Spleen (tissue), 13 donors: ENCODE measurements around the gene LINC00305. TPM values are rescaled to one million over a fixed set of nuclear protein-coding genes. Genes with fewer than 3 reads are reported as not detected.

Experiments
- DNase-seq: peaks from one replicate; pipeline ENCODE4 v3.0.0-alpha.2; 2020
- H3K27ac ChIP-seq, 8 donors: fragments of 200-600 bp; sonication (generic) in 7 of 8; 1 replicate in 4 of 8; 2 replicates in 4 of 8; pipeline versions ENCODE4 v1.5.0 to v1.8.0; 2016 to 2021; ENCODE audit warnings: inconsistent platforms in 4 of 8, mild to moderate bottlenecking in 4 of 8, moderate library complexity in 1 of 8
- H3K27me3 ChIP-seq, 7 donors: fragments of 200-600 bp; sonication (generic) in 6 of 7; replicated peaks in 1 of 7; 1 replicate in 4 of 7; 2 replicates in 3 of 7; pipeline versions ENCODE4 v1.5.0 to v1.8.0; 2016 to 2021; ENCODE audit warnings: inconsistent platforms in 3 of 7, mild to moderate bottlenecking in 1 of 7
- H3K36me3 ChIP-seq, 6 donors: fragments of 200-600 bp; sonication (generic) in 5 of 6; 1 replicate in 4 of 6; 2 replicates in 2 of 6; pipeline versions ENCODE4 v1.5.0 to v1.8.0; 2016 to 2021; ENCODE audit warnings: inconsistent platforms in 2 of 6
- H3K4me1 ChIP-seq, 6 donors: fragments of 200-600 bp; sonication (generic) in 5 of 6; 1 replicate in 3 of 6; 2 replicates in 3 of 6; pipeline versions ENCODE4 v1.5.0 to v1.8.0; 2016 to 2021; ENCODE audit warnings: inconsistent platforms in 3 of 6
- H3K4me3 ChIP-seq, 8 donors: fragments of 200-600 bp; sonication (generic) in 7 of 8; 1 replicate in 4 of 8; 2 replicates in 4 of 8; pipeline versions ENCODE4 v1.5.0 to v1.8.0; 2016 to 2021; ENCODE audit warnings: inconsistent platforms in 4 of 8, mild to moderate bottlenecking in 4 of 8, moderate library complexity in 2 of 8
- H3K9me3 ChIP-seq, 8 donors: fragments of 200-600 bp; sonication (generic) in 7 of 8; 1 replicate in 4 of 8; 2 replicates in 4 of 8; pipeline versions ENCODE4 v1.5.0 to v1.8.0; 2016 to 2021; ENCODE audit warnings: inconsistent platforms in 4 of 8
- CTCF ChIP-seq, 11 experiments: fragments of 200-600 bp in 7 of 11; fragments of 450-650 bp in 4 of 11; sonication (generic) in 4 of 11; IDR thresholded peaks in 8 of 11; conservative IDR thresholded peaks in 3 of 11; 1 replicate in 7 of 11; 2 replicates in 4 of 11; pipeline versions ENCODE4 v1.4.0 to v1.8.0; 2016 to 2021; ENCODE audit warnings: antibody characterized with exemption in 11 of 11, inconsistent platforms in 4 of 11, mild to moderate bottlenecking in 1 of 11
- POLR2A ChIP-seq, 3 donors: fragments of 450-650 bp; IDR thresholded peaks; one replicate each; pipeline ENCODE4 v1.5.1; 2017; ENCODE audit warnings: antibody characterized with exemption in 3 of 3, mild to moderate bottlenecking in 1 of 3
- POLR2AphosphoS5 ChIP-seq, 3 donors: sonication (generic); formaldehyde crosslinking; IDR thresholded peaks; one replicate each; pipeline ENCODE4 v1.5.1; 2017; ENCODE audit warnings: antibody characterized with exemption in 3 of 3
- WGBS, 5 donors: extraction: QIAGEN DNeasy Blood & Tissue Kit in 3 of 5; methylation state at CpG; one replicate each; pipeline versions ENCODE4 v1.1.5 to v1.1.7; 2013 to 2018; 5-methylcytosine and 5-hydroxymethylcytosine counted together
- intact Hi-C: fragments of 100-400 bp; cut with DNase I; formaldehyde crosslinking; loops from one replicate; pipeline ENCODE4 v1.15.0; 2023; ENCODE audit warnings: low total_unique reads
- long read RNA-seq, 2 donors: transcript quantifications; one replicate each; lab custom pipeline, GENCODE V29; 2026
- polyA plus RNA-seq, 3 donors: library from polyadenylated mRNA; stranded (reverse); fragments of 200-250 nt; gene quantifications; one replicate each; pipeline ENCODE4 v1.2.1, GENCODE V29; 2013
- total RNA-seq, 7 donors: library from RNA; depleted of rRNA in 3 of 7; stranded (reverse); fragments of >200 nt in 3 of 7; fragmentation: NEBNext Ultra II Directional in 4 of 7; extraction: Animal tissue kit (Norgen Biotek cat#: 25700) in 4 of 7; gene quantifications; one replicate each; pipeline versions ENCODE4 v1.1.0 to v1.2.1, GENCODE V29; 2016 to 2021
- donor health status: healthy with polysubstance abuse.
- donor health status: DM: no; HTN: no; CAD: no; lungs with moderate emphysema.
- donor health status: DM: no; HTN: no; CAD: no.
- donor health status: Bipolar disorder and iron deficiency.
- donor health status: healthy.
- donor health status: DM: no; HTN: no; CAD: no.
- donor health status: DM: yes; HTN: yes; CAD: no.

Gene LINC00305
- total RNA-seq: not detected
- polyA plus RNA-seq: not detected
- long read RNA-seq, donor 1: 0 reads
- long read RNA-seq, donor 2: 0 reads

- Histone ChIP-seq H3K4me1 (no peaks in the 10 kb centered on the region), H3K27ac (no peak within 1 kb of the TSS), H3K9me3 (no peaks in the 10 kb centered on the region), H3K27me3 (peaks cover 0 to 8% (median 0%) of the 10 kb centered on the region in 7 donors), H3K36me3 (no peaks in the 10 kb centered on the region), H3K4me3 (no peak within 1 kb of the TSS)
- WGBS, 5 donors: 65 to 88% (median 85%) methylated on average over 3 of the region's 3 CpGs
- intact Hi-C loops: no loop called here
- TF ChIP-seq CTCF (IDR thresholded peaks at IDR 0.05 in 8 of 11, conservative IDR thresholded peaks at IDR 0.05 in 3 of 11): no peak
- TF ChIP-seq POLR2AphosphoS5 (IDR thresholded peaks at IDR 0.05): no peak
- no peak for TF ChIP-seq POLR2A (IDR thresholded peaks at IDR 0.05)
- no peak for DNase-seq
Measured at GRCh38 chr18:64148988-64149387, at the start of gene LINC00305. TSS of gene LINC00305 (minus strand) at chr18:64149088.

GRCh38 chr18:64191069-64191468 is 42.2 kb upstream of the LINC00305 start:
- intact Hi-C loops: no loop called here
- DNase-seq: no peak
- 69 to 92% (median 80%) methylated on average over 2 of the region's 2 CpGs for WGBS, 5 donors
- no peaks in the 10 kb centered on the region for H3K27me3 ChIP-seq
- no peak overlapping the region for H3K27ac ChIP-seq
- H3K36me3 ChIP-seq: no peaks in the 10 kb centered on the region
- H3K4me3 ChIP-seq: no peak overlapping the region
- TF ChIP-seq POLR2AphosphoS5 (IDR thresholded peaks at IDR 0.05): no peak
- TF ChIP-seq POLR2A (IDR thresholded peaks at IDR 0.05): no peak
- no peak for TF ChIP-seq CTCF (IDR thresholded peaks at IDR 0.05 in 8 of 11, conservative IDR thresholded peaks at IDR 0.05 in 3 of 11)
- no peaks in the 10 kb centered on the region for H3K9me3 ChIP-seq
- H3K4me1 ChIP-seq: no peaks in the 10 kb centered on the region

GRCh38 chr18:64185987-64186386 is 37.1 kb upstream of the LINC00305 start:
- intact Hi-C loops: no loop called here
- TF ChIP-seq POLR2AphosphoS5 (IDR thresholded peaks at IDR 0.05) (no peak), POLR2A (IDR thresholded peaks at IDR 0.05) (no peak), CTCF (IDR thresholded peaks at IDR 0.05 in 8 of 11, conservative IDR thresholded peaks at IDR 0.05 in 3 of 11) (no peak)

DNA sequence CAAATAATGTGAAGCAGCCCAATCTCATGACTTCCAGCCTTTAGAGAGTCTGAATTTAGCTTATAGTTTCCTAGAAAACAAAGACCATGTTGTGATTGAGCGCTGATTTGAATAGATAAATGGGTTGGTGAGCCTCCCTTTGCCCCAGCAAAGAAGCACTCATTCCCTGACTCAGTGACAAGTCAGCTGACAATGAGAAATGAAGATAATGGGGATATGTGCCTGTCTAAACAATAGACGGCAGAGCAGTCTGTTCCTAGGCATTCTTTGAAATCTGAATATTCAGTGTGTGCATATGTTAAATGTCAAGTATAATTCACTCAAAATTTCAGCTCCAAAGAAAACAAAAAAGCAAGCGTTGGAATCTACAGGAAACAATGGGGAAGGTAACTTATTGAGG is 34.8 kb upstream of the LINC00305 start:
- Histone ChIP-seq H3K4me1 (no peaks in the 10 kb centered on the region), H3K36me3 (no peaks in the 10 kb centered on the region), H3K9me3 (no peaks in the 10 kb centered on the region), H3K27ac (no peak overlapping the region), H3K4me3 (no peak overlapping the region), H3K27me3 (no peaks in the 10 kb centered on the region)
- intact Hi-C loops: no loop called here
- DNase-seq: no peak
- 56 to 73% (median 70%) methylated on average over 3 of the region's 3 CpGs for WGBS, 5 donors
- TF ChIP-seq CTCF (IDR thresholded peaks at IDR 0.05 in 8 of 11, conservative IDR thresholded peaks at IDR 0.05 in 3 of 11) (no peak), POLR2AphosphoS5 (IDR thresholded peaks at IDR 0.05) (no peak), POLR2A (IDR thresholded peaks at IDR 0.05) (no peak)

More at GRCh38 chr18:64185987-64186386, 37.1 kb upstream of the LINC00305 start:
- no peak overlapping the region for H3K4me3 ChIP-seq
- no peak overlapping the region for H3K27ac ChIP-seq
- H3K36me3 ChIP-seq: no peaks in the 10 kb centered on the region
- no peaks in the 10 kb centered on the region for H3K4me1 ChIP-seq
- no peaks in the 10 kb centered on the region for H3K27me3 ChIP-seq
- WGBS, 5 donors: 62 to 86% (median 84%) methylated on average over 3 of the region's 3 CpGs
- no peaks in the 10 kb centered on the region for H3K9me3 ChIP-seq
- no peak for DNase-seq
